K562 (cell line): ENCODE results near the gene COMMD1. TPM values are rescaled to one million over a fixed set of nuclear protein-coding genes. Genes with fewer than 3 reads are reported as not detected.

Source experiments
- ATAC-seq: fragments of 200-7000 bp; cut with Tn5 transposase; 3 replicates; pipeline ENCODE4 v1.9.1; 2020; ENCODE audit warnings: moderate library complexity
- BruUV-seq: library from RNA; stranded (reverse); fragments of 400-500 nt; replicated peaks from 2 replicates; lab custom pipeline; 2021; lab: Mats Ljungman, UMichigan
- CTCF ChIA-PET: fragments of 300-600 bp; formaldehyde crosslinking; extraction: SDS; loops from one replicate; lab custom pipeline; 2021; ENCODE audit warnings: low intra/inter-chr PET ratio; lab: Yijun Ruan, JAX
- POLR2A ChIA-PET: fragments of 300-600, 350-650 bp; sonication (Branson Sonifier 250); formaldehyde crosslinking; extraction: SDS; loops from one replicate; lab custom pipeline; 2021; ENCODE audit warnings: antibody characterized with exemption, inconsistent platforms; lab: Yijun Ruan, JAX
- DNase-seq, 4 experiments: peaks; one replicate each; pipeline versions ENCODE4 v3.0.0 to v3.0.0-alpha.2; 2011 to 2018; ENCODE audit warnings: low spot score in 3 of 4, mixed read lengths in 3 of 4; ENCODE audit errors: extremely low read depth in 1 of 4
- FAIRE-seq: peaks from 2 replicates; lab custom pipeline; 2011; peaks lifted over from hg19 to GRCh38; lab: Jason Lieb, UNC
- H2AFZ ChIP-seq: 2 replicates; pipeline ENCODE4 v1.6.0; 2011; ENCODE audit warnings: low read depth, low read length, control low read depth, inconsistent platforms
- H3K27ac ChIP-seq: fragments of 200-600 bp; 3 replicates; pipeline ENCODE4 v1.8.0; 2011; ENCODE audit warnings: low read depth, mild to moderate bottlenecking, control low read depth, inconsistent platforms, low read length, moderate library complexity, mixed read lengths; ENCODE audit errors: extremely low read depth
- H3K27me3 ChIP-seq, 2 experiments: fragments of 300-600 bp in 1 of 2; 2 replicates in 1 of 2; 3 replicates in 1 of 2; pipeline versions ENCODE4 v1.6.0 to v1.8.0; 2011; ENCODE audit warnings: inconsistent platforms in 2 of 2, low read length in 2 of 2, mild to moderate bottlenecking in 1 of 2, mixed read lengths in 1 of 2, moderate library complexity in 1 of 2; ENCODE audit not compliant: control insufficient read depth in 2 of 2, insufficient read depth in 2 of 2
- H3K36me3 ChIP-seq: fragments of 300-600 bp; 3 replicates; pipeline ENCODE4 v1.8.0; 2011; ENCODE audit warnings: mild to moderate bottlenecking, low read length, inconsistent platforms; ENCODE audit not compliant: control insufficient read depth, insufficient read depth
- H3K4me1 ChIP-seq, 2 experiments: fragments of 200-600 bp in 1 of 2; replicated peaks in 1 of 2; 2 replicates in 1 of 2; 3 replicates in 1 of 2; pipeline versions ENCODE4 v1.5.1 to v1.8.0; 2011; ENCODE audit warnings: inconsistent platforms in 2 of 2, low read length in 2 of 2, mild to moderate bottlenecking in 1 of 2, mixed read lengths in 1 of 2, moderate library complexity in 1 of 2; ENCODE audit not compliant: control insufficient read depth in 2 of 2, insufficient read depth in 2 of 2
- H3K4me2 ChIP-seq: 2 replicates; pipeline ENCODE4 v1.6.1; 2011; ENCODE audit warnings: low read length, control low read depth, inconsistent platforms, mixed read lengths; ENCODE audit not compliant: insufficient read depth
- H3K4me3 ChIP-seq: fragments of 200-600 bp; sonication (generic), shearing (Covaris generic); 2 replicates; pipeline ENCODE4 v1.5.1; 2016; ENCODE audit warnings: control low read depth, inconsistent platforms
- H3K79me2 ChIP-seq: fragments of 200-600 bp; 3 replicates; pipeline ENCODE4 v1.8.0; 2011; ENCODE audit warnings: low read length, inconsistent platforms; ENCODE audit not compliant: control insufficient read depth, insufficient read depth
- H3K9ac ChIP-seq, 2 experiments: 2 replicates each; pipeline versions ENCODE4 v1.6.0 to v1.6.1; 2011; ENCODE audit warnings: low read depth in 2 of 2, low read length in 2 of 2, control low read depth in 1 of 2, inconsistent platforms in 1 of 2, mild to moderate bottlenecking in 1 of 2, mixed read lengths in 1 of 2; ENCODE audit not compliant: insufficient read depth in 1 of 2
- H3K9me1 ChIP-seq: one replicate; pipeline ENCODE4 v1.6.0; 2011; ENCODE audit warnings: inconsistent platforms, mild to moderate bottlenecking, low read length, moderate library complexity; ENCODE audit not compliant: control insufficient read depth, insufficient read depth
- H3K9me3 ChIP-seq: replicated peaks from 2 replicates; pipeline ENCODE4 v1.5.1; 2011; ENCODE audit warnings: low read depth, low read length, inconsistent platforms; ENCODE audit not compliant: control insufficient read depth, insufficient read depth
- H4K20me1 ChIP-seq: replicated peaks from 2 replicates; pipeline ENCODE4 v1.6.1; 2011; ENCODE audit warnings: low read length, inconsistent platforms, mixed read lengths; ENCODE audit not compliant: control insufficient read depth, insufficient read depth
- ASH1L ChIP-seq: fragments of 450-650 bp; IDR thresholded peaks from 2 replicates; pipeline ENCODE4 v1.6.1; 2018; ENCODE audit warnings: borderline replicate concordance, mild to moderate bottlenecking, low read depth; ENCODE audit not compliant: partially characterized antibody
- C11orf30 ChIP-seq: fragments of 450-650 bp; IDR thresholded peaks from 2 replicates; pipeline ENCODE4 v1.6.1; 2016; ENCODE audit warnings: low read depth, mild to moderate bottlenecking
- CBFB ChIP-seq: sonication (generic); formaldehyde crosslinking; IDR thresholded peaks from 2 replicates; pipeline ENCODE4 v1.4.0; 2020; ENCODE audit warnings: mild to moderate bottlenecking, missing genetic modification reagents
- EWSR1 ChIP-seq: fragments of 450-650 bp; IDR thresholded peaks from 2 replicates; pipeline ENCODE4 v1.6.1; 2018; ENCODE audit warnings: borderline replicate concordance, mild to moderate bottlenecking, low read depth, moderate library complexity; ENCODE audit not compliant: partially characterized antibody
- HDAC8 ChIP-seq: fragments of 450-650 bp; IDR thresholded peaks from 2 replicates; pipeline ENCODE4 v1.6.1; 2016; ENCODE audit warnings: mild to moderate bottlenecking, missing genetic modification characterization, moderate library complexity, missing compliant biosample characterization
- NELFE ChIP-seq: IDR thresholded peaks from 2 replicates; pipeline ENCODE4 v1.6.1; 2011; ENCODE audit warnings: mild to moderate bottlenecking; ENCODE audit not compliant: insufficient read depth, insufficient read length
- RBFOX2 ChIP-seq: fragments of 200-400 bp; formaldehyde crosslinking; IDR thresholded peaks from 2 replicates; pipeline ENCODE4 v1.6.1; 2017; ENCODE audit warnings: low read depth, mild to moderate bottlenecking, low read length, moderate library complexity
- ZNF316 ChIP-seq: fragments of 450-650 bp; IDR thresholded peaks from 2 replicates; pipeline ENCODE4 v1.6.1; 2016
- WGBS: fragments of 100-300 bp; shearing (Covaris generic); methylation state at CpG from one replicate; pipeline ENCODE4 v1.1.6; 2016; ENCODE audit warnings: low coverage, mixed read lengths; ENCODE audit not compliant: insufficient coverage; ENCODE audit errors: missing lambda C conversion rate; 5-methylcytosine and 5-hydroxymethylcytosine counted together
- in situ Hi-C: fragments of 300-500 bp; cut with MboI; formaldehyde crosslinking; loops from 4 replicates; pipeline ENCODE4 v1.15.0; 2018; ENCODE audit warnings: inconsistent platforms, mixed read lengths
- intact Hi-C: fragments of 100-400 bp; cut with micrococcal nuclease; formaldehyde crosslinking; loops from 2 replicates; pipeline ENCODE4 v1.14.2; 2022
- polyA plus RNA-seq, 8 experiments: library from polyadenylated mRNA; depleted of rRNA in 4 of 8; stranded (reverse) in 5 of 8; unstranded in 3 of 8; fragments of >200 nt; fragmentation: Nextera tagmentation in 2 of 8; fragmentation: Illumina TruSeq in 1 of 8; extraction: Ambion mirVana in 2 of 8; extraction: Trizol in 1 of 8; gene quantifications; 2 replicates each; pipeline versions ENCODE4 v1.2.1 to v1.2.3, GENCODE V29; 2011 to 2014; ENCODE audit warnings: inconsistent platforms in 1 of 8, missing spikeins in 1 of 8
- total RNA-seq, 7 experiments: library from RNA; depleted of rRNA in 6 of 7; stranded (reverse); fragments of >200 nt in 6 of 7; fragmentation: Illumina TruSeq in 2 of 7; extraction: Trizol in 2 of 7; gene quantifications; 2 replicates each; pipeline versions ENCODE4 v1.2.1 to v1.2.3, GENCODE V29; 2011 to 2021; ENCODE audit warnings: low replicate concordance in 1 of 7
- TF ChIP-seq, protein P1 (sequence below): fragments of 450-650 bp; IDR thresholded peaks from 2 replicates; pipeline ENCODE4 v1.6.1; 2017; ENCODE audit warnings: antibody characterized with exemption, mild to moderate bottlenecking

The COMMD1 gene
- total and polyA plus RNA-seq, 9 of the 15 experiments (the other 6 are each of a cell fraction or from before 2014, with no cell fraction given) = 14.4 to 77.0 (median 21.4) TPM

- Histone ChIP-seq H3K9me3 (no peaks in the 10 kb centered on the region), H4K20me1 (peaks cover 19% of the 10 kb centered on the region), H3K4me2 (no peak overlapping the region), H3K79me2 (peaks cover 56% of the 10 kb centered on the region), H3K4me3 (no peak overlapping the region), H3K27me3 (no peaks in the 10 kb centered on the region)
- intact Hi-C loops = no loop called here
- no peak for DNase-seq
- TF ChIP-seq ASH1L (no peak), NELFE (no peak), ZNF316 (peak; percentile 42; the same call in 1 of the 2 replicates), C11orf30 (peak; percentile 12; the same call in 1 of the 2 replicates)
- TF ChIP-seq, all 486 proteins: peak for 2
- in situ Hi-C loops = no loop called here
- H2AFZ ChIP-seq = no peak overlapping the region
- ATAC-seq (no peak), FAIRE-seq (no peak)
- WGBS = 100% methylated on average over 5 of the region's 5 CpGs
- H3K9ac ChIP-seq = no peak overlapping the region
- peaks cover 96% of the 10 kb centered on the region for H3K36me3 ChIP-seq
- no peaks in the 10 kb centered on the region for H3K9me1 ChIP-seq
- peaks cover 2 to 10% of the 10 kb centered on the region in 2 experiments; a peak in 4 of 5 replicates for H3K4me1 ChIP-seq
- ChIA-PET CTCF (no interaction called here), POLR2A (no interaction called here)
- no TSS peak for BruUV-seq
- H3K27ac ChIP-seq = no peak overlapping the region
Measured at GRCh38 chr2:61882850-61883249, 22.6 kb upstream of the COMMD1 start.

GRCh38 chr2:61885896-61886603, 19.4 kb upstream of the COMMD1 start:
- peaks cover 65% of the 10 kb centered on the region for H3K79me2 ChIP-seq
- H3K27me3 ChIP-seq = no peaks in the 10 kb centered on the region
- peak overlapping the region; percentile 91 for H3K4me2 ChIP-seq
- H3K9me1 ChIP-seq = no peaks in the 10 kb centered on the region
- no peak overlapping the region for H2AFZ ChIP-seq
- DNase-seq (peak in 1 of 4 experiments; percentile 13), FAIRE-seq (no peak), ATAC-seq (no peak)
- H3K4me3 ChIP-seq = peak overlapping the region; percentile 78
- peak overlapping the region; percentile 85 to 93; a peak in 3 of 4 replicates for H3K9ac ChIP-seq
- CTCF ChIA-PET = no interaction called here
- WGBS = 60% methylated on average over 18 of the region's 18 CpGs
- intact Hi-C loops (no loop called here), in situ Hi-C loops (no loop called here)
- H3K4me1 ChIP-seq = peaks cover 2 to 21% of the 10 kb centered on the region in 2 experiments; a peak in 4 of 5 replicates
- BruUV-seq = no TSS peak
- POLR2A ChIA-PET = interaction anchor here (2.6 kb wide), 1 partner anchor 14 kb away, joined by 14 read pairs; no protein-coding TSS in a partner anchor
- H3K36me3 ChIP-seq = peaks cover 65% of the 10 kb centered on the region
- no peaks in the 10 kb centered on the region for H3K9me3 ChIP-seq
- peak overlapping the region; percentile 87; the same call in 2 of the 3 replicates for H3K27ac ChIP-seq
- H4K20me1 ChIP-seq = peaks cover 19% of the 10 kb centered on the region
- TF ChIP-seq RBFOX2 (peak; percentile 53; the same call in 1 of the 2 replicates), HDAC8 (0 out of 2 replicates have a peak, but pooled peaks have one; percentile 58), EWSR1 (no peak), CBFB (no peak)
- TF ChIP-seq, protein P1, sequence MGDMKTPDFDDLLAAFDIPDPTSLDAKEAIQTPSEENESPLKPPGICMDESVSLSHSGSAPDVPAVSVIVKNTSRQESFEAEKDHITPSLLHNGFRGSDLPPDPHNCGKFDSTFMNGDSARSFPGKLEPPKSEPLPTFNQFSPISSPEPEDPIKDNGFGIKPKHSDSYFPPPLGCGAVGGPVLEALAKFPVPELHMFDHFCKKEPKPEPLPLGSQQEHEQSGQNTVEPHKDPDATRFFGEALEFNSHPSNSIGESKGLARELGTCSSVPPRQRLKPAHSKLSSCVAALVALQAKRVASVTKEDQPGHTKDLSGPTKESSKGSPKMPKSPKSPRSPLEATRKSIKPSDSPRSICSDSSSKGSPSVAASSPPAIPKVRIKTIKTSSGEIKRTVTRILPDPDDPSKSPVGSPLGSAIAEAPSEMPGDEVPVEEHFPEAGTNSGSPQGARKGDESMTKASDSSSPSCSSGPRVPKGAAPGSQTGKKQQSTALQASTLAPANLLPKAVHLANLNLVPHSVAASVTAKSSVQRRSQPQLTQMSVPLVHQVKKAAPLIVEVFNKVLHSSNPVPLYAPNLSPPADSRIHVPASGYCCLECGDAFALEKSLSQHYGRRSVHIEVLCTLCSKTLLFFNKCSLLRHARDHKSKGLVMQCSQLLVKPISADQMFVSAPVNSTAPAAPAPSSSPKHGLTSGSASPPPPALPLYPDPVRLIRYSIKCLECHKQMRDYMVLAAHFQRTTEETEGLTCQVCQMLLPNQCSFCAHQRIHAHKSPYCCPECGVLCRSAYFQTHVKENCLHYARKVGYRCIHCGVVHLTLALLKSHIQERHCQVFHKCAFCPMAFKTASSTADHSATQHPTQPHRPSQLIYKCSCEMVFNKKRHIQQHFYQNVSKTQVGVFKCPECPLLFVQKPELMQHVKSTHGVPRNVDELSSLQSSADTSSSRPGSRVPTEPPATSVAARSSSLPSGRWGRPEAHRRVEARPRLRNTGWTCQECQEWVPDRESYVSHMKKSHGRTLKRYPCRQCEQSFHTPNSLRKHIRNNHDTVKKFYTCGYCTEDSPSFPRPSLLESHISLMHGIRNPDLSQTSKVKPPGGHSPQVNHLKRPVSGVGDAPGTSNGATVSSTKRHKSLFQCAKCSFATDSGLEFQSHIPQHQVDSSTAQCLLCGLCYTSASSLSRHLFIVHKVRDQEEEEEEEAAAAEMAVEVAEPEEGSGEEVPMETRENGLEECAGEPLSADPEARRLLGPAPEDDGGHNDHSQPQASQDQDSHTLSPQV = 0 out of 2 replicates have a peak, but pooled peaks have one; percentile 44
